ENCODE measurements around the gene ADAMTSL2.

GRCh38 chr9:133578524-133579441 lies 44.3 kb downstream of the ADAMTSL2 start:
- no peak for TF ChIP-seq ZNF8 (CRISPR knock-in tag; IDR thresholded peaks at IDR 0.05)
- TF ChIP-seq RARB (CRISPR knock-in tag; IDR thresholded peaks at IDR 0.05), result no peak
- no peak for TF ChIP-seq PATZ1 (CRISPR knock-in tag; IDR thresholded peaks at IDR 0.05; ENCODE audit: borderline replicate concordance)
- TF ChIP-seq ZNF70 (CRISPR knock-in tag; IDR thresholded peaks at IDR 0.05), result no peak
- TF ChIP-seq ZFP30 (CRISPR knock-in tag; IDR thresholded peaks at IDR 0.05), result no peak
- no peak for TF ChIP-seq ZFP3 (CRISPR knock-in tag; IDR thresholded peaks at IDR 0.05)
- no peak for TF ChIP-seq ARNTL (CRISPR knock-in tag; IDR thresholded peaks at IDR 0.05; ENCODE audit: borderline replicate concordance, low read depth)
- no peak for TF ChIP-seq SNAI2 (CRISPR knock-in tag; IDR thresholded peaks at IDR 0.05)
- TF ChIP-seq ESRRG (CRISPR knock-in tag; IDR thresholded peaks at IDR 0.05), result no peak
- TF ChIP-seq OSR1 (CRISPR knock-in tag; IDR thresholded peaks at IDR 0.05), result no peak
